Loucy (cell line): Measurements from ENCODE around the gene GGT7.

Experiments
- H2AFZ ChIP-seq: fragments of 200-600 bp; sonication (generic); 2 replicates; pipeline ENCODE4 v1.6.0; 2016; ENCODE audit warnings: antibody characterized with exemption, mild to moderate bottlenecking, low read length, moderate library complexity
- H3F3A ChIP-seq: fragments of 200-600 bp; 2 replicates; pipeline ENCODE4 v1.6.0; 2016; ENCODE audit warnings: antibody characterized with exemption, low read depth, mild to moderate bottlenecking
- H3K27me3 ChIP-seq: fragments of 200-600 bp; sonication (generic); 2 replicates; pipeline ENCODE4 v1.6.1; 2014; ENCODE audit warnings: low read length, mild to moderate bottlenecking; ENCODE audit not compliant: insufficient read depth, poor library complexity, severe bottlenecking
- H3K36me3 ChIP-seq: fragments of 200-600 bp; sonication (generic); 2 replicates; pipeline ENCODE4 v1.6.1; 2016; ENCODE audit warnings: low read length; ENCODE audit not compliant: insufficient read depth
- H3K4me1 ChIP-seq: fragments of 200-600 bp; sonication (generic); 2 replicates; pipeline ENCODE4 v1.5.1; 2014; ENCODE audit warnings: low read length, mild to moderate bottlenecking; ENCODE audit not compliant: insufficient read depth, poor library complexity, severe bottlenecking
- H3K4me2 ChIP-seq: fragments of 200-600 bp; sonication (generic); 2 replicates; pipeline ENCODE4 v1.6.0; 2014; ENCODE audit warnings: antibody characterized with exemption, low read length, low read depth, mild to moderate bottlenecking; ENCODE audit not compliant: poor library complexity, severe bottlenecking
- H3K4me3 ChIP-seq: fragments of 200-600 bp; sonication (generic); 2 replicates; pipeline ENCODE4 v1.5.1; 2014; ENCODE audit warnings: low read length, mild to moderate bottlenecking, mixed read lengths; ENCODE audit not compliant: poor library complexity, severe bottlenecking
- H3K79me2 ChIP-seq: fragments of 200-600 bp; sonication (generic); 2 replicates; pipeline ENCODE4 v1.6.1; 2014; ENCODE audit warnings: low read length; ENCODE audit not compliant: insufficient read depth
- H3K9ac ChIP-seq: fragments of 200-600 bp; sonication (generic); 2 replicates; pipeline ENCODE4 v1.6.0; 2014; ENCODE audit warnings: mild to moderate bottlenecking, low read depth, low read length, moderate library complexity; ENCODE audit not compliant: poor library complexity, severe bottlenecking
- H3K9me2 ChIP-seq: fragments of 200-600 bp; sonication (generic); replicated peaks from 2 replicates; pipeline ENCODE4 v1.6.1; 2016; ENCODE audit warnings: low read depth, low read length, mixed read lengths
- H3K9me3 ChIP-seq: fragments of 200-600 bp; sonication (generic); 2 replicates; pipeline ENCODE4 v1.6.1; 2014; ENCODE audit warnings: mild to moderate bottlenecking, antibody characterized with exemption, low read length, low read depth; ENCODE audit not compliant: insufficient read depth
- H4K20me1 ChIP-seq: fragments of 200-600 bp; sonication (generic); 2 replicates; pipeline ENCODE4 v1.6.0; 2014; ENCODE audit warnings: antibody characterized with exemption, low read length, mild to moderate bottlenecking; ENCODE audit not compliant: insufficient read depth, poor library complexity, severe bottlenecking
- EZH2phosphoT487 ChIP-seq: fragments of 200-600 bp; IDR thresholded peaks from 2 replicates; pipeline ENCODE4 v1.6.1; 2018; ENCODE audit warnings: antibody characterized with exemption, mild to moderate bottlenecking, moderate library complexity, borderline replicate concordance
- TF ChIP-seq, protein P1 (sequence below): fragments of 200-600 bp; sonication (generic); conservative IDR thresholded peaks from 2 replicates; pipeline ENCODE4 v1.5.1; 2014; ENCODE audit warnings: mild to moderate bottlenecking, antibody characterized with exemption, low read length

The GGT7 gene

DNA sequence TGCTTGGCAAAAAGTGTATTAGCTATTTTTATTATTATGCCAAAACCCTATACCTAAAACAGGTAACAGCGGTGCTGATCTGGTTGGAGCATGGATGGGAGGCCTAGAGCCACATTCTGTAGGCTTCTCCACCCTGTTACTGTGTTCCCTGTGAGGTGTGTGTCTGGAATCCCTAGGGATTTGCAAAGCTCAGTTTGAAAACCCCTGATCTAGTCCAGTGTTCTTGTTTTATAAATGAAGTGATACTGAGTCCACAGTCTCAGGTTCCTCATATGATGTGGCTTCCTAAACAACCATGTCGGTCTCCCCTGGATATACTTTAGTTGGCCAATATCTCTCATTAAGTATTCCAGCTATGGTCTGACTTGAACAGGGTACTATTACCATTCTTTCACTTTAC, 20.0 kb upstream of the GGT7 start:
- H4K20me1 ChIP-seq: no peaks in the 10 kb centered on the region
- TF ChIP-seq EZH2phosphoT487: no peak
- TF ChIP-seq, protein P1, sequence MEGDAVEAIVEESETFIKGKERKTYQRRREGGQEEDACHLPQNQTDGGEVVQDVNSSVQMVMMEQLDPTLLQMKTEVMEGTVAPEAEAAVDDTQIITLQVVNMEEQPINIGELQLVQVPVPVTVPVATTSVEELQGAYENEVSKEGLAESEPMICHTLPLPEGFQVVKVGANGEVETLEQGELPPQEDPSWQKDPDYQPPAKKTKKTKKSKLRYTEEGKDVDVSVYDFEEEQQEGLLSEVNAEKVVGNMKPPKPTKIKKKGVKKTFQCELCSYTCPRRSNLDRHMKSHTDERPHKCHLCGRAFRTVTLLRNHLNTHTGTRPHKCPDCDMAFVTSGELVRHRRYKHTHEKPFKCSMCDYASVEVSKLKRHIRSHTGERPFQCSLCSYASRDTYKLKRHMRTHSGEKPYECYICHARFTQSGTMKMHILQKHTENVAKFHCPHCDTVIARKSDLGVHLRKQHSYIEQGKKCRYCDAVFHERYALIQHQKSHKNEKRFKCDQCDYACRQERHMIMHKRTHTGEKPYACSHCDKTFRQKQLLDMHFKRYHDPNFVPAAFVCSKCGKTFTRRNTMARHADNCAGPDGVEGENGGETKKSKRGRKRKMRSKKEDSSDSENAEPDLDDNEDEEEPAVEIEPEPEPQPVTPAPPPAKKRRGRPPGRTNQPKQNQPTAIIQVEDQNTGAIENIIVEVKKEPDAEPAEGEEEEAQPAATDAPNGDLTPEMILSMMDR: no peak
- no peak overlapping the region for H3K4me3 ChIP-seq
- H3K9me2 ChIP-seq: no peaks in the 10 kb centered on the region
- H3K4me2 ChIP-seq: no peak overlapping the region
- H3K9me3 ChIP-seq: no peaks in the 10 kb centered on the region
- no peaks in the 10 kb centered on the region for H3K36me3 ChIP-seq
- H2AFZ ChIP-seq: no peak overlapping the region
- H3K9ac ChIP-seq: no peak overlapping the region
- H3K79me2 ChIP-seq: no peaks in the 10 kb centered on the region
- H3F3A ChIP-seq: no peaks in the 10 kb centered on the region
- H3K4me1 ChIP-seq: peaks cover 13% of the 10 kb centered on the region
- no peaks in the 10 kb centered on the region for H3K27me3 ChIP-seq

DNA sequence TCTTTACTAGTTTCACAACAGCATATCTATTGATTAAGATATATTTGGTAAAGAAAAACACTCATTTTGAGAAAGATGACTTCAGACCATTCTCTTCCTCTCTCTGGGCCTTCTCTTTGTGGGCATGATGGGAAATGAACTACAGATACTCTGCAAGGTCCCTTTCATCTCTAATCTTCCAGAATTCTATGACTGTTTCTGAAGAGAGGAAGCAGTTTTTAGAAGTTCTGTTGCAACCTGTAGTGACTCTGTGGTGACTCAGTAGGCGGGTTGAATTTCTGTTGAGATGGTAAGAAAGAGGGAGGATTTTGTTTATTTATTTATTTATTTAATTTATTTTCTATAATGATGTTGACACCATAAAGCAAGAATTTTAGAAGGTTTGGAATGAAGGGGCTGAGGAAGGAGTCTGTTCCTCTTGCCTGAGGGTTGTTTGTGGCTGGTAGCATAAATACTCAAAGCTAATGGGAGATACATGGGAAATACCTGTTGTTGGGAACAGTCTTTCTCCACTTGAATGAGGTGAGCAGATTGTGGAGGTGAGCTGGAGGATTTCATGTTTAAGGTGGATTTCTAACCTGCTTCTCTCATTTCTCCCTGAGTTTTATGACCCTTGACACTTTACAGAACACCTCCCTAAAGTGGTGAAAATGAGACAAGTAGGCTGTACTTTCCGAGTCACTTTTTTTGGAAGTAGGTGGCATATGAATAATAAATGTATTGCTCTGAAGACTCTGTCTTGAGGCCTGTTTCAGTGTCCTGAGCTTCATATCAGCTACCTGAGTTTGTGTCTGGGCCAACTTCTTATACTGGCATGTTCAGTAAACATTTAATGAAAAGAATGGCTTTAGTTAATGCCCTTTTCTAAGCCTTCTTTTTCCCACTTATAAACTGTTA, 18.8 kb upstream of the GGT7 start:
- no peaks in the 10 kb centered on the region for H3F3A ChIP-seq
- no peaks in the 10 kb centered on the region for H4K20me1 ChIP-seq
- H3K27me3 ChIP-seq: no peaks in the 10 kb centered on the region
- H2AFZ ChIP-seq: no peak overlapping the region
- H3K4me3 ChIP-seq: no peak overlapping the region
- TF ChIP-seq EZH2phosphoT487: no peak
- TF ChIP-seq, protein P1: no peak
- H3K4me1 ChIP-seq: peaks cover 12% of the 10 kb centered on the region
- no peaks in the 10 kb centered on the region for H3K79me2 ChIP-seq
- no peaks in the 10 kb centered on the region for H3K9me2 ChIP-seq
- H3K4me2 ChIP-seq: peak overlapping the region; percentile 38
- H3K36me3 ChIP-seq: no peaks in the 10 kb centered on the region
- no peak overlapping the region for H3K9ac ChIP-seq
- no peaks in the 10 kb centered on the region for H3K9me3 ChIP-seq

DNA sequence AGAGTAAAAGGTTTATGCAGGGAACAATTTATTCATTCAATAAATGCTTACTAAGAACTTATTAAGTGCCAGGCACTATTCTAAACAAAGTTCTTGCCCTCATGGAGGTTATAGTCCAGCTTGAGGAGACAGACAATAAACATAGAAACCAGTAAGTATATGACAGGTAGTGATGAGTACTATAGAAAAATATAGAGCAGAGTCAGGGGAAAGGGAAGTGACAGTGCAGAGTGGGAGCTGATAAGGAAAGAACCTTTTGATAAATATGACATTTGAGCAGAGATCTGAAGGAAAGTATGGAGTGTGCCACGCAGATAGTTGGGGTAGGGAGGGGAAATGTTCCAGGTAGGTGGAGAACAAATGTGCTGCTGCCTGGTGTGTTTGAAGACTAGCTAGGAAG, 15.8 kb upstream of the GGT7 start:
- Histone ChIP-seq H3F3A (no peaks in the 10 kb centered on the region), H3K36me3 (no peaks in the 10 kb centered on the region), H3K4me3 (no peak overlapping the region), H4K20me1 (no peaks in the 10 kb centered on the region), H3K79me2 (no peaks in the 10 kb centered on the region), H3K9ac (no peak overlapping the region), H3K4me1 (peaks cover 9% of the 10 kb centered on the region), H3K9me2 (no peaks in the 10 kb centered on the region), H3K4me2 (no peak overlapping the region), H3K9me3 (no peaks in the 10 kb centered on the region), H3K27me3 (no peaks in the 10 kb centered on the region), H2AFZ (no peak overlapping the region)
- no peak for TF ChIP-seq EZH2phosphoT487

DNA sequence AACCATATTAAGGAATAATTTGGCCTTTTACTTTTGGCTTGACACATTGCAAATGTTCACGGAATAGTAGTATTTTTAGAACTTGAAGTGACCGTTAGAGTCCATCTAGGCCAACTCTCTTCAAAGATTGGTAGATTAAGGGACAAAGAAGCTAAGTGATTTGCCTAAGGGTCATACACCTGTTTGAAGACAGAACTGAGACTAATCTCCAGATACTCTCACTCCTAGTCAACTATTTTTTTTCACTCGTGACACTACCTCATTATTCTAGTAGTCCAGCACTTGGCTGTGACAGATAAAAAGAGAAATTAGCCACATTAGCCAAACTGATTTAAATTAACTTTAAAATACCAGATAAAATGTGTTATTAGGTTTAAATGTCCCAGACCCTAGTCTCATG, 14.4 kb upstream of the GGT7 start:
- Histone ChIP-seq H3K27me3 (no peaks in the 10 kb centered on the region), H4K20me1 (no peaks in the 10 kb centered on the region), H3F3A (no peaks in the 10 kb centered on the region), H3K4me1 (peaks cover 7% of the 10 kb centered on the region), H3K9ac (no peak overlapping the region), H2AFZ (no peak overlapping the region), H3K36me3 (no peaks in the 10 kb centered on the region), H3K4me2 (no peak overlapping the region), H3K4me3 (no peak overlapping the region), H3K79me2 (no peaks in the 10 kb centered on the region), H3K9me3 (no peaks in the 10 kb centered on the region), H3K9me2 (no peaks in the 10 kb centered on the region)
- TF ChIP-seq, protein P1: no peak
- no peak for TF ChIP-seq EZH2phosphoT487
